Coronary artery (tissue), 2 donors: ENCODE data around the gene GRAMD2B.
A peak's percentile ranks its signal among the peaks of the same experiment; 100 is the strongest.

Experiments
- DNase-seq: peaks from one replicate; pipeline ENCODE4 v3.0.0-alpha.2; 2017; ENCODE audit warnings: low spot score
- H3K27ac ChIP-seq, 2 donors: fragments of 200-600 bp; sonication (generic); one replicate each; pipeline ENCODE4 v1.5.1; 2016 to 2019
- H3K4me3 ChIP-seq: fragments of 200-600 bp; sonication (generic); 2 replicates; pipeline ENCODE4 v1.5.1; 2016; ENCODE audit warnings: mild to moderate bottlenecking, moderate library complexity
- TF ChIP-seq, protein P1 (sequence below): fragments of 200-600 bp; sonication (generic); IDR thresholded peaks from one replicate; pipeline ENCODE4 v1.5.1; 2019; ENCODE audit warnings: antibody characterized with exemption

The GRAMD2B gene

GRCh38 chr5:126497506-126497905 lies 74.3 kb downstream of the GRAMD2B start:
- TF ChIP-seq, protein P1, sequence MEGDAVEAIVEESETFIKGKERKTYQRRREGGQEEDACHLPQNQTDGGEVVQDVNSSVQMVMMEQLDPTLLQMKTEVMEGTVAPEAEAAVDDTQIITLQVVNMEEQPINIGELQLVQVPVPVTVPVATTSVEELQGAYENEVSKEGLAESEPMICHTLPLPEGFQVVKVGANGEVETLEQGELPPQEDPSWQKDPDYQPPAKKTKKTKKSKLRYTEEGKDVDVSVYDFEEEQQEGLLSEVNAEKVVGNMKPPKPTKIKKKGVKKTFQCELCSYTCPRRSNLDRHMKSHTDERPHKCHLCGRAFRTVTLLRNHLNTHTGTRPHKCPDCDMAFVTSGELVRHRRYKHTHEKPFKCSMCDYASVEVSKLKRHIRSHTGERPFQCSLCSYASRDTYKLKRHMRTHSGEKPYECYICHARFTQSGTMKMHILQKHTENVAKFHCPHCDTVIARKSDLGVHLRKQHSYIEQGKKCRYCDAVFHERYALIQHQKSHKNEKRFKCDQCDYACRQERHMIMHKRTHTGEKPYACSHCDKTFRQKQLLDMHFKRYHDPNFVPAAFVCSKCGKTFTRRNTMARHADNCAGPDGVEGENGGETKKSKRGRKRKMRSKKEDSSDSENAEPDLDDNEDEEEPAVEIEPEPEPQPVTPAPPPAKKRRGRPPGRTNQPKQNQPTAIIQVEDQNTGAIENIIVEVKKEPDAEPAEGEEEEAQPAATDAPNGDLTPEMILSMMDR = no peak
- Histone ChIP-seq H3K4me3 (no peak overlapping the region), H3K27ac (no peak overlapping the region)
- DNase-seq = no peak

DNA sequence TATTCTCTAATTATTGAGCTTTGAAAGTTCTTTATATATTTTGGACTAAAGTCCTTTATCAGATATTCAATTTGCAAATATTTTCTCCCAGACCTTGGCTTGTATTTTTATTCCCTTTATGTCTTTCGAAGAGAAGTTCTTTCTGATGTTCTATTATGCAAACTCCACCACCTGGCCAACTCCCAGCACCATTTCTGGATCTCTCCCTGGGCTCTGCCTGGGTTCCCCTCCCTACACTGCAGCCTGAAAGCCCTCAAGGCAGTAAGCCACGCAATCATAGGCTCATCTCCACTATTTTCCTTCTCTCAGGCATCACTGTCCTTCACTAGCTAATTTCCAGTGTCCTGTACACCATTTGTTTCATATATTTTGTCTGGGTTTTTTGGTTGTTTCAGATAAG lies 76.1 kb downstream of the GRAMD2B start:
- H3K27ac ChIP-seq = no peak overlapping the region

DNA sequence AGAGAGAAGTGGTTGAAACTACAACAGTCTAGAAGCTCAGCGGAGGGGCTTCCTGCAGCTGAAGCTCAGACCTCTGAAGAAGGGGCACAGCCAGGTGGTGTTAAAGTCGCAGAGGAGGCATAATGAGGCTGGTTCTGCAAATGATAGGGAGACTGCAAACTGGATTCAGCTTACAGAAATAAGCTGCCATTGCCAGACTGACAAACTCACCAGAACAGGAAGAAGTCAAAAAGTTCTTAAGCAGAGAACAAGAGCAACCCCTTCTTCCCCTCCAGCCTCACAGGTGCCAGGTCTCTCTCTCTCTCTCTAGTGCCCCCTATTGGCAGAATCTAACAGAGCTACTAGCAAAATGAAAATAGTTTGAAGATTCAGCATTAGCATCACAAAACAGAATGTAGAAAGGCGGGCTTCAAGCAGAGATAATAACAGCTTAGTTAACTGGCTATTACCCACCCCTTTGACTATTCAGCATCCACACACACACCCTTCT lies 76.7 kb downstream of the GRAMD2B start:
- Histone ChIP-seq H3K4me3 (no peak overlapping the region), H3K27ac (no peak overlapping the region)
- DNase-seq = no peak
- TF ChIP-seq, protein P1 = peak; percentile 19

More for the DNA sequence above, 76.1 kb downstream of the GRAMD2B start:
- TF ChIP-seq, protein P1 = no peak
- H3K4me3 ChIP-seq = no peak overlapping the region
- DNase-seq = no peak

- TF ChIP-seq, protein P1 = no peak
- Histone ChIP-seq H3K27ac (no peak overlapping the region), H3K4me3 (no peak overlapping the region)
- DNase-seq = no peak
These were observed 78.2 kb downstream of the GRAMD2B start for GRCh38 chr5:126501448-126501847.

GRCh38 chr5:126503602-126504104 lies 80.4 kb downstream of the GRAMD2B start:
- TF ChIP-seq, protein P1 = no peak
- DNase-seq = no peak
- peak overlapping the region; percentile 9 for H3K4me3 ChIP-seq

DNA sequence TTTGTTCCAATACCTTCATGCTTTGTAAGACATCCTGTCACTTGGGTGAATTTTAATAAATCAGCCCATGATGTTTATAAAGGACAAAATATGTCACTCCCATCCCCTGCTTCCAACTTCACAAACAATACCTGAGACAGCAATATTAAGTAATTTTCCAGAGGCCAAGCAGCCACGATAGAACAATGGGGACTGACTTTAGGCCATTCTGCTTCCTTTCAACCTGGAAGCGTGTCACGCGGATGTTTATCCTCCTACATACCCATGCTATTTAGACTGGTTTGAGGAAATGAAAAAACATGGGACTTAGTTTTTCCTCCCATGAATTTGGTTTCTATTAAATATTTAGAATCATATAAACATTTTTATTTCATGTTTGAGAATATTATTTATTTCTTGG lies 82.9 kb downstream of the GRAMD2B start:
- TF ChIP-seq, protein P1 = no peak
- Histone ChIP-seq H3K4me3 (no peak overlapping the region), H3K27ac (no peak overlapping the region)
- no peak for DNase-seq

More at GRCh38 chr5:126503602-126504104, 80.4 kb downstream of the GRAMD2B start:
- peak overlapping the region; percentile 44 to 65 for H3K27ac ChIP-seq

- peak overlapping the region; percentile 33 for H3K4me3 ChIP-seq
- no peak for DNase-seq
- peak overlapping the region in 1 of 2 donors; percentile 81 for H3K27ac ChIP-seq
- TF ChIP-seq, protein P1 = no peak
These were observed 85.2 kb downstream of the GRAMD2B start for GRCh38 chr5:126508251-126508961.
